ENCODE measurements around the gene PPP1R13B. TPM values are rescaled to one million over a fixed set of nuclear protein-coding genes. Genes with fewer than 3 reads are reported as not detected.
A peak's percentile ranks its signal among the peaks of the same experiment; 100 is the strongest.

The PPP1R13B gene
- total RNA-seq, 1 experiment from 2014 or later, result 3.0 TPM

DNA sequence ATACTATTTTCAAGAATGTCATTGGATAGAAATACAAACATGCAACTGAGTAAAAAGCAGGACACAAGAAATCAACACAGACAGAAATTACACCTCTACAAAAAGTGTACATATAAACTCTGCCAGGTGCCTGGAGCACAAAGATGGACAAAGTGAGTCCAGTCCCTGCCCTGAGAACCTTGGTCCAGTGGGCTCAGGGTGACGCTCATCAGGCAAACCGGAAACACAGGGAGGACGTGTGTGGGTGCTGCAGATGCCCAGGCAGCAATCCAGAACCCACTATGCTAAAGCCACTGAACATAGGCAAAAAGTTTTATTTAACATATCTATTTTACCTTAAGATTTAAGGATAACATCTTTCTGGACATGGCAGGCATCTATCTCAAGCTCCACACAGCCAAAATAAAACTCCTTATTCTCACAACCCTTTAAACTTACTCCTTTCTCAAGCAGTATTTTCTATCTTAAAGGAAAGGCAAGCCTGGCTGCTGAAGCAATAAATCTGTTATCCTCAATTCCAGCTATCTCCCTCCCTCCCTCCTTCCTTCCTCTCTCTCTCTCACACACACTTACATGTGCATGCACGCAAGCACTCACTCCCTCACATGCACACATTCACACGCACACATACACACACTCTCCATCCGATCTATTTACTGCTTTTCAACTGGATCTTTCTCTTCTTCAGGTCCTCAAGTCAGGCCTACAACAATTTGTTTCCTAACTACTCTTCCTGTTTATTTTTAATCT, 10.2 kb downstream of the PPP1R13B start:
- no peaks in the 10 kb centered on the region for H3K4me1 ChIP-seq (ENCODE audit: low read length)
- no peaks in the 10 kb centered on the region for H3K36me3 ChIP-seq (ENCODE audit: insufficient read depth, low read length)
- H3K9me3 ChIP-seq (ENCODE audit: low read length), result no peaks in the 10 kb centered on the region
- H4K20me1 ChIP-seq (ENCODE audit: insufficient read depth, low read depth, low read length), result peaks cover 5% of the 10 kb centered on the region
- H3K4me3 ChIP-seq (ENCODE audit: low read length), result no peak overlapping the region
- H3K9me2 ChIP-seq (replicated peaks; ENCODE audit: insufficient read depth, low read length), result no peaks in the 10 kb centered on the region
- H2AFZ ChIP-seq (ENCODE audit: low read length), result no peak overlapping the region
- no peak for DNase-seq
- H3K9ac ChIP-seq (ENCODE audit: low read length), result no peak overlapping the region
- H3K27ac ChIP-seq (ENCODE audit: low read length), result no peak overlapping the region
- no peaks in the 10 kb centered on the region for H3K79me2 ChIP-seq (ENCODE audit: low read length)
- H3K27me3 ChIP-seq (ENCODE audit: low read length), result no peaks in the 10 kb centered on the region
- no peak overlapping the region for H3K4me2 ChIP-seq (ENCODE audit: low read depth, low read length, poor library complexity, severe bottlenecking)

DNA sequence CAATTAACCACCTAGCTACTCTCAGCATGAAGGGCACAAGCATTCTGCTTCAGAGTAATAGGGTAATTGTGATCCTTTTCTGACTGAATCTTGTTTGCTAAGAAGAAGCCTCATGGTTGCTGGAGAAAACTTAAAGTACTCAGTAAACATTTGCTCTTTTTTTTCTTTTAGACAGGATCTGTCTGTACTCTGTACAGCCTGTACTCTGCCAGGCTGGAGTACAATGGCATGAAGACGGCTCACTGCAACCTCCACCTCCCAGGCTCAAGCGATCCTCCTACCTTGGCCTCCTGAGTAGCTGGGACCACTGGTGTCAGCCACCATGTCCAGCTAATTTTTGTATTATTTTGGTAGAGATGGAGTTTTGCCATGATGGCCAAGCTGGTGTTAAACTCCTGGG, 12.4 kb downstream of the PPP1R13B start:
- Histone ChIP-seq H3K79me2 (ENCODE audit: low read length) (no peaks in the 10 kb centered on the region), H3K4me3 (ENCODE audit: low read length) (no peak overlapping the region), H3K4me1 (ENCODE audit: low read length) (no peaks in the 10 kb centered on the region), H3K27ac (ENCODE audit: low read length) (no peak overlapping the region), H2AFZ (ENCODE audit: low read length) (no peak overlapping the region), H4K20me1 (ENCODE audit: insufficient read depth, low read depth, low read length) (peaks cover 3% of the 10 kb centered on the region), H3K27me3 (ENCODE audit: low read length) (no peaks in the 10 kb centered on the region), H3K4me2 (ENCODE audit: low read depth, low read length, poor library complexity, severe bottlenecking) (no peak overlapping the region), H3K36me3 (ENCODE audit: insufficient read depth, low read length) (no peaks in the 10 kb centered on the region), H3K9ac (ENCODE audit: low read length) (no peak overlapping the region), H3K9me3 (ENCODE audit: low read length) (no peaks in the 10 kb centered on the region), H3K9me2 (replicated peaks; ENCODE audit: insufficient read depth, low read length) (no peaks in the 10 kb centered on the region)
- no peak for DNase-seq

DNA sequence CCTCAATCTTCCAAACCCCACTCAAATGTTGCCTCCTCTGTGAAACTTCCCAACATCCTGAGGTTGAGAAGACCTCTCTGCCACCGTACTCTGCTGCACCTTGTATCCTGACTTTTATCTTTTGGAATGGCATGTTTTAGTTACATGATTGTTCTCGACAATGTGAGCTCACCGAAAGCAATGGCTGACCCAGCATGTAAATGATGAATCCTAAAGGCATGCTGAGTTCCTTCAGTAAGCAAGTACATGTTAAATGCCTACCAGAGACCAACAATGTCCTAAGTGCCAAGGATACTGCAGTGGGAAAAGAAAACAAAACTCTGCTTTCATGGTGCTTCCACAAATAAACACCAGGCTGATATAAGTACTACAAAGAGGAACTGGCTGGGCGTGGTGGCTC, 13.7 kb downstream of the PPP1R13B start:
- Histone ChIP-seq H3K4me2 (ENCODE audit: low read depth, low read length, poor library complexity, severe bottlenecking) (no peak overlapping the region), H3K9ac (ENCODE audit: low read length) (no peak overlapping the region), H3K9me3 (ENCODE audit: low read length) (no peaks in the 10 kb centered on the region), H3K36me3 (ENCODE audit: insufficient read depth, low read length) (no peaks in the 10 kb centered on the region), H2AFZ (ENCODE audit: low read length) (no peak overlapping the region), H3K9me2 (replicated peaks; ENCODE audit: insufficient read depth, low read length) (no peaks in the 10 kb centered on the region), H4K20me1 (ENCODE audit: insufficient read depth, low read depth, low read length) (peaks cover 3% of the 10 kb centered on the region), H3K27ac (ENCODE audit: low read length) (no peak overlapping the region), H3K4me3 (ENCODE audit: low read length) (no peak overlapping the region), H3K27me3 (ENCODE audit: low read length) (no peaks in the 10 kb centered on the region), H3K4me1 (ENCODE audit: low read length) (no peaks in the 10 kb centered on the region), H3K79me2 (ENCODE audit: low read length) (no peaks in the 10 kb centered on the region)
- DNase-seq, result no peak

DNA sequence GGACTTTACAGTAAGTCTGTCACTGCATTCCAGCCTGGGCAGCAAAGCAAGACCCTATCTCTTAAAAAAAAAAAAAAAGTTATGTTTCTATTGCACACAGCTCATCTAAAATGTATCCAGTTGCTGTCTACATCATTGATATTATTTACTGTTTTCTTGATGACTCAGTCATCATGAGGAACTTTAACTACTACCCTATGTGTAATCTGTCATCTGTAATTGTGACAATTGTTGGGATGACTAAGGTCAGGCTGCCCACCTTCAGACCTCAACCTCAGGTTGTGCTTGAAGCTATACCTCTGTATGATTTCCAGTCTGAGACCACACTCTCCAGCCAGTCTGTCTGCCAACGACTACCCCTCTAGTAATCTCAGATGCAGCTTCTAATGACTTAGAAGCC, 15.3 kb downstream of the PPP1R13B start:
- H2AFZ ChIP-seq (ENCODE audit: low read length), result no peak overlapping the region
- no peaks in the 10 kb centered on the region for H3K4me1 ChIP-seq (ENCODE audit: low read length)

DNA sequence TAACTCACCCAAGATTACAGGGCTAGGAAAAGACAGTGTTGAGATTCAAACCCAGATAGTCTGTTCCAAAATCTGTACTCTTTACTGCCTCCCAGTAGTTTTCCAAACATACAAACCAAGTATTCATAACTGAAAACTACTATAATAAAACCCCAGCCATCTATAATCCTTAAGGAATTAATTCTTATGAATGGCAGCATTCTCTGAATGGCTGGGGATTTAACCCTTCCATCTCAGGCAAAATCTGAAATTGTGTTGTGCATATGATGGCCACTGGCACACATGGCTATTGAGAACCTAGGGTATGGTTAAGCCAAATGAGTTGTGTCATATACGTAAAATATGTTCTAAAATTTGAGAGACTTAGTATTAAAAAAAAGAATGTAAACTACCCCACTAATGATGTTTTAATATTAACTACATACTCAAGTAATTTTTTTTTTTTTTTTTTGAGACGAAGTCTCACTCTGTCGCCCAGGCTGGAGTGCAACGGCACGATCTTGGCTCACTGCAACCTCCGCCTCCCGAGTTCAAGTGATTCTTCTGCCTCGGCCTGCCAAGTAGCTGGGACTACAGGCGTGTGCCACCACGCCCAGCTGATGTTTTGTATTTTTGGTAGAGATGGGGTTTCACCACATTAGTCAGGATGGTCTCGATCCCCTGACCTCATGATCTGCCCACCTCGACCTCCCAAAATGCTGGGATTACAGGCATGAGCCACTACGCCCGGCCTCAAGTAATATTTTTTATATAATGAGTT, 16.7 kb downstream of the PPP1R13B start:
- H3K79me2 ChIP-seq (ENCODE audit: low read length), result no peaks in the 10 kb centered on the region
- no peaks in the 10 kb centered on the region for H3K27me3 ChIP-seq (ENCODE audit: low read length)
- H3K4me3 ChIP-seq (ENCODE audit: low read length), result no peak overlapping the region
- H3K9ac ChIP-seq (ENCODE audit: low read length), result no peak overlapping the region
- DNase-seq, result no peak
- H3K4me2 ChIP-seq (ENCODE audit: low read depth, low read length, poor library complexity, severe bottlenecking), result no peak overlapping the region
- peaks cover 3% of the 10 kb centered on the region for H4K20me1 ChIP-seq (ENCODE audit: insufficient read depth, low read depth, low read length)
- no peaks in the 10 kb centered on the region for H3K4me1 ChIP-seq (ENCODE audit: low read length)
- no peaks in the 10 kb centered on the region for H3K36me3 ChIP-seq (ENCODE audit: insufficient read depth, low read length)
- H3K9me2 ChIP-seq (replicated peaks; ENCODE audit: insufficient read depth, low read length), result no peaks in the 10 kb centered on the region
- H3K27ac ChIP-seq (ENCODE audit: low read length), result no peak overlapping the region
- no peaks in the 10 kb centered on the region for H3K9me3 ChIP-seq (ENCODE audit: low read length)
- no peak overlapping the region for H2AFZ ChIP-seq (ENCODE audit: low read length)

More for the DNA sequence above, 15.3 kb downstream of the PPP1R13B start:
- Histone ChIP-seq H3K36me3 (ENCODE audit: insufficient read depth, low read length) (no peaks in the 10 kb centered on the region), H3K9me2 (replicated peaks; ENCODE audit: insufficient read depth, low read length) (no peaks in the 10 kb centered on the region), H3K27me3 (ENCODE audit: low read length) (no peaks in the 10 kb centered on the region), H3K79me2 (ENCODE audit: low read length) (no peaks in the 10 kb centered on the region), H3K4me3 (ENCODE audit: low read length) (no peak overlapping the region), H4K20me1 (ENCODE audit: insufficient read depth, low read depth, low read length) (peaks cover 3% of the 10 kb centered on the region), H3K9ac (ENCODE audit: low read length) (no peak overlapping the region), H3K27ac (ENCODE audit: low read length) (no peak overlapping the region), H3K9me3 (ENCODE audit: low read length) (no peaks in the 10 kb centered on the region), H3K4me2 (ENCODE audit: low read depth, low read length, poor library complexity, severe bottlenecking) (no peak overlapping the region)
- DNase-seq, result no peak

DNA sequence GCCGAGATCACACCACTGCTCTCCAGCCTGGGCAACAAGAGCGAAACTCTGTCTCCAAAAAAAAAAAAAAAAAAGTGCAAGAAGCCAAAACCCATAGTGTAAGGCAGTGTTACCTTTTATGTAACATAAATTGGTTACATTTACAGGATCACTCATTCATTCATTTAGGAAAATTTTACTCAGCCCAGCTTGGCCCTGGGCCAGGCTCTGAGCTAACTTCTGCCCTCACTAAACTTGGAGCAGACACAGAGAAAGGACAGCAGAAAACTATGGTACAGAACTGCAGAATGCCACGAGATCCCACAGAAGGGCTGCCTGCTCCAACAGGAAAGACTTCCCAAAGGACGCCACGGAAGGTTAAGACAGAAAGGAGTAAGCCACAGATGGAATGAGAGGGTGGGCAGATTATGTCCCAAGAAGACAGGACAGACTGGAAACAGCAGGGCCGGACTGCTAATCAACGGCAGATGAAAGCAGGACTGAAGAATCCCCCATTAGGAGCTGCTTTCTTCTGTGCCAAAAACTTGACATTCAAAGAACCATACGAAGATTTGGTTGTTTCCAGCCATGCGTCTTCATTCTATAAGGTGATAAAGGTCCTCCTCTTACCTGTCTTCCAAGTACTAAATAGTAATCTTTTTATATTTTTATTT, 18.9 kb downstream of the PPP1R13B start:
- Histone ChIP-seq H3K9me3 (ENCODE audit: low read length) (no peaks in the 10 kb centered on the region), H3K27ac (ENCODE audit: low read length) (no peak overlapping the region), H3K9ac (ENCODE audit: low read length) (no peak overlapping the region), H3K4me1 (ENCODE audit: low read length) (no peaks in the 10 kb centered on the region), H3K36me3 (ENCODE audit: insufficient read depth, low read length) (no peaks in the 10 kb centered on the region), H3K4me2 (ENCODE audit: low read depth, low read length, poor library complexity, severe bottlenecking) (no peak overlapping the region), H3K9me2 (replicated peaks; ENCODE audit: insufficient read depth, low read length) (no peaks in the 10 kb centered on the region), H3K4me3 (ENCODE audit: low read length) (no peak overlapping the region), H4K20me1 (ENCODE audit: insufficient read depth, low read depth, low read length) (peaks cover 3% of the 10 kb centered on the region), H2AFZ (ENCODE audit: low read length) (no peak overlapping the region), H3K27me3 (ENCODE audit: low read length) (no peaks in the 10 kb centered on the region), H3K79me2 (ENCODE audit: low read length) (no peaks in the 10 kb centered on the region)
- DNase-seq, result no peak

DNA sequence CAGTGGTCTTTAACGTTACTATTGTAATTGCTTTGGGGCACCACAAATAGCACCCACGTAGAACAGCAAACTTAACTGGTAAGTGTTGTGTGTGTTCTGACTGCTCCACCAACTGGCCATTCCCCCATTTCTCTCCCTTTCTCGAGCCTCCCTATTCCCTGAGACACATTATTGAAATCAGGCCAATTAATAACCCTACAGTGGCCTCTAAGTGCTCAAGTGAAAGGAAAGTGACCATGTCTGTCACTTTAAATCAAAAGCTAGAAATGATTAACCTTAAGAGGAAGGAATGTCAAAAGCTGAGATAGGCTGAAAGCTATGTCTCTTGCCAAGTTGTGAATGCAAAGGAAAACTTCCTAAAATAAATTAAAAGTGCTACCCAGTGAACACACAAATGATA, 22.3 kb downstream of the PPP1R13B start:
- no peaks in the 10 kb centered on the region for H3K9me3 ChIP-seq (ENCODE audit: low read length)
- no peaks in the 10 kb centered on the region for H3K79me2 ChIP-seq (ENCODE audit: low read length)
- H3K36me3 ChIP-seq (ENCODE audit: insufficient read depth, low read length), result no peaks in the 10 kb centered on the region
- no peaks in the 10 kb centered on the region for H4K20me1 ChIP-seq (ENCODE audit: insufficient read depth, low read depth, low read length)
- H3K27me3 ChIP-seq (ENCODE audit: low read length), result no peaks in the 10 kb centered on the region
- no peak overlapping the region for H2AFZ ChIP-seq (ENCODE audit: low read length)
- no peak overlapping the region for H3K27ac ChIP-seq (ENCODE audit: low read length)
- H3K4me2 ChIP-seq (ENCODE audit: low read depth, low read length, poor library complexity, severe bottlenecking), result no peak overlapping the region
- no peak overlapping the region for H3K4me3 ChIP-seq (ENCODE audit: low read length)
- peaks cover 3% of the 10 kb centered on the region for H3K4me1 ChIP-seq (ENCODE audit: low read length)
- DNase-seq, result no peak
- no peak overlapping the region for H3K9ac ChIP-seq (ENCODE audit: low read length)
- H3K9me2 ChIP-seq (replicated peaks; ENCODE audit: insufficient read depth, low read length), result no peaks in the 10 kb centered on the region

DNA sequence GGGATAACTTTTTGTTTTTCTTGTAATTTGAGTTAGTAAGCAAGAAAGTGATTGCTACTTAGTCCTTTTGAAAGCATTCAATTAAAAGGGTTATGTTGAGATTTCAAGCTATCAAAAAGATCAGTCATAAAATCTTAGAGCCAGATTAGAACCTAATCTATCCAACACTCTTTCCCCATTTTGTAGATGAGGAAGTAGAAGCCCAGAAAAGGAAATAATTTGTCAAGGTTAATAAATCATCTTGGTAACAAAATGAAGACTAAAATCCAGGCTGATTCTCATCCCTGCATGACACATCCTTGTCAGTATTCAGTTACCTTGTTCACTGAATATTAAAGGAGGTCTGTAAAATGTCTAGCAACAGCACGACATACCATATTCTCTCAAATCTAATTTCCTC, 26.5 kb downstream of the PPP1R13B start:
- Histone ChIP-seq H3K36me3 (ENCODE audit: insufficient read depth, low read length) (no peaks in the 10 kb centered on the region), H3K27ac (ENCODE audit: low read length) (no peak overlapping the region), H3K4me3 (ENCODE audit: low read length) (no peak overlapping the region), H2AFZ (ENCODE audit: low read length) (no peak overlapping the region), H3K79me2 (ENCODE audit: low read length) (no peaks in the 10 kb centered on the region), H3K27me3 (ENCODE audit: low read length) (no peaks in the 10 kb centered on the region), H3K9ac (ENCODE audit: low read length) (no peak overlapping the region), H3K4me1 (ENCODE audit: low read length) (peaks cover 8% of the 10 kb centered on the region), H3K9me3 (ENCODE audit: low read length) (no peaks in the 10 kb centered on the region), H4K20me1 (ENCODE audit: insufficient read depth, low read depth, low read length) (peaks cover 12% of the 10 kb centered on the region), H3K9me2 (replicated peaks; ENCODE audit: insufficient read depth, low read length) (no peaks in the 10 kb centered on the region), H3K4me2 (ENCODE audit: low read depth, low read length, poor library complexity, severe bottlenecking) (no peak overlapping the region)
- peak; percentile 46 for DNase-seq
